Measurements from ENCODE around the gene PAMR1.

GRCh38 chr11:35550374-35551036 lies 25.1 kb upstream of the PAMR1 start:
- TF ChIP-seq CTCF (IDR thresholded peaks at IDR 0.05) (no peak), POLR2A (IDR thresholded peaks at IDR 0.05) (no peak)

Measured in Peyer's patch (tissue), 4 donors.